GM23338 (cell line): ENCODE results near the gene TUB. TPM values are rescaled to one million over a fixed set of nuclear protein-coding genes. Genes with fewer than 3 reads are reported as not detected.

Source experiments
- ATAC-seq: fragments of 200-7000 bp; cut with Tn5 transposase; 3 replicates; pipeline ENCODE4 v1.9.1; 2020
- DNase-seq: peaks from one replicate; pipeline ENCODE4 v3.0.0-alpha.2; 2015; ENCODE audit warnings: low spot score
- H2AFZ ChIP-seq: fragments of 200-600 bp; sonication (generic); 2 replicates; pipeline ENCODE4 v1.8.0; 2016; ENCODE audit warnings: antibody characterized with exemption, mild to moderate bottlenecking, moderate library complexity
- H3F3A ChIP-seq: fragments of 200-600 bp; sonication (generic); replicated peaks from 2 replicates; pipeline ENCODE4 v1.8.0; 2017; ENCODE audit warnings: antibody characterized with exemption, mixed run types, low read depth
- H3K27ac ChIP-seq: fragments of 200-600 bp; sonication (generic); 2 replicates; pipeline ENCODE4 v1.6.1; 2016; ENCODE audit warnings: low read depth
- H3K27me3 ChIP-seq: fragments of 200-600 bp; sonication (generic); 2 replicates; pipeline ENCODE4 v1.8.0; 2016; ENCODE audit warnings: mild to moderate bottlenecking, mixed run types, moderate library complexity; ENCODE audit not compliant: insufficient read depth
- H3K36me3 ChIP-seq: fragments of 200-600 bp; sonication (generic); 2 replicates; pipeline ENCODE4 v1.8.0; 2016; ENCODE audit warnings: mild to moderate bottlenecking; ENCODE audit not compliant: insufficient read depth
- H3K4me1 ChIP-seq: fragments of 200-600 bp; sonication (generic); 2 replicates; pipeline ENCODE4 v1.8.0; 2016; ENCODE audit warnings: mild to moderate bottlenecking, moderate library complexity; ENCODE audit not compliant: insufficient read depth
- H3K4me2 ChIP-seq: fragments of 200-600 bp; sonication (generic); 2 replicates; pipeline ENCODE4 v1.7.1; 2017; ENCODE audit warnings: mixed run types
- H3K4me3 ChIP-seq: fragments of 200-600 bp; sonication (generic); 2 replicates; pipeline ENCODE4 v1.6.1; 2016; ENCODE audit warnings: mixed run types
- H3K79me2 ChIP-seq: fragments of 200-600 bp; sonication (generic); replicated peaks from 2 replicates; pipeline ENCODE4 v1.8.0; 2017; ENCODE audit warnings: mild to moderate bottlenecking; ENCODE audit not compliant: insufficient read depth
- H3K9me2 ChIP-seq: fragments of 200-600 bp; sonication (generic); 2 replicates; pipeline ENCODE4 v1.8.0; 2017; ENCODE audit not compliant: insufficient read depth
- H4K20me1 ChIP-seq: fragments of 200-600 bp; sonication (generic); replicated peaks from 2 replicates; pipeline ENCODE4 v1.8.0; 2017; ENCODE audit warnings: mild to moderate bottlenecking; ENCODE audit not compliant: insufficient read depth
- H3K27ac Mint-ChIP-seq: 2 replicates; pipeline ENCODE4 v1.8.0; 2020; ENCODE audit warnings: inconsistent platforms, mild to moderate bottlenecking, moderate library complexity, mixed read lengths
- H3K27me3 Mint-ChIP-seq: 3 replicates; pipeline ENCODE4 v1.8.0; 2022; ENCODE audit warnings: low read depth, mild to moderate bottlenecking, moderate library complexity, mixed read lengths, inconsistent platforms; ENCODE audit not compliant: insufficient read depth, poor library complexity
- H3K36me3 Mint-ChIP-seq: 3 replicates; pipeline ENCODE4 v1.8.0; 2021; ENCODE audit warnings: low read depth, mild to moderate bottlenecking, inconsistent platforms, moderate library complexity, mixed read lengths
- H3K4me1 Mint-ChIP-seq: 3 replicates; pipeline ENCODE4 v1.8.0; 2020; ENCODE audit warnings: mild to moderate bottlenecking, inconsistent platforms, mixed read lengths
- H3K4me3 Mint-ChIP-seq: 3 replicates; pipeline ENCODE4 v1.8.0; 2021; ENCODE audit warnings: moderate library complexity, mild to moderate bottlenecking, inconsistent platforms, mixed read lengths
- H3K9me3 Mint-ChIP-seq: 3 replicates; pipeline ENCODE4 v1.8.0; 2020; ENCODE audit warnings: moderate library complexity, mild to moderate bottlenecking, inconsistent platforms, mixed read lengths
- CREB1 ChIP-seq: fragments of 250-450 bp; sonication (Bioruptor Pico); IDR thresholded peaks from 2 replicates; pipeline ENCODE4 v1.5.0; 2020; ENCODE audit warnings: low read depth, mild to moderate bottlenecking, moderate library complexity
- EZH2 ChIP-seq: fragments of 200-600 bp; sonication (generic); IDR thresholded peaks from one replicate; pipeline ENCODE4 v1.8.0; 2017; ENCODE audit warnings: antibody characterized with exemption, mild to moderate bottlenecking, low read depth; ENCODE audit not compliant: unreplicated experiment
- EZH2phosphoT487 ChIP-seq: fragments of 200-600 bp; sonication (generic); IDR thresholded peaks from one replicate; pipeline ENCODE4 v1.8.1; 2018; ENCODE audit warnings: antibody characterized with exemption; ENCODE audit not compliant: unreplicated experiment
- JUNB ChIP-seq: IDR thresholded peaks from one replicate; pipeline ENCODE4 v1.6.1; 2016; ENCODE audit warnings: antibody characterized with exemption; ENCODE audit not compliant: unreplicated experiment
- NANOG ChIP-seq: IDR thresholded peaks from 2 replicates; pipeline ENCODE4 v1.6.1; 2016; ENCODE audit warnings: antibody characterized with exemption, borderline replicate concordance
- POLR2AphosphoS5 ChIP-seq: IDR thresholded peaks from 2 replicates; pipeline ENCODE4 v1.6.1; 2016; ENCODE audit warnings: antibody characterized with exemption, low read depth
- STAT1 ChIP-seq: IDR thresholded peaks from one replicate; pipeline ENCODE4 v1.6.1; 2016; ENCODE audit warnings: antibody characterized with exemption; ENCODE audit not compliant: unreplicated experiment
- ZNF331 ChIP-seq: fragments of 250-450 bp; sonication (Bioruptor Pico); IDR thresholded peaks from 2 replicates; pipeline ENCODE4 v1.5.0; 2020; ENCODE audit warnings: low read depth, mild to moderate bottlenecking, moderate library complexity
- polyA plus RNA-seq: library from polyadenylated mRNA; unstranded; fragments of >200 nt; fragmentation: Nextera tagmentation; extraction: Ambion mirVana; gene quantifications from 2 replicates; pipeline ENCODE4 v1.2.1, GENCODE V29; 2016
- total RNA-seq: library from RNA; depleted of rRNA; stranded (reverse); fragments of >200 nt; shearing (Covaris generic); gene quantifications from 2 replicates; pipeline ENCODE4 v1.2.3, GENCODE V29; 2014
- TF ChIP-seq, protein P1 (sequence below), 2 experiments: fragments of 200-600 bp in 1 of 2; sonication (generic) in 1 of 2; conservative IDR thresholded peaks; 2 replicates each; pipeline versions ENCODE4 v1.5.1 to v1.6.1; 2016 to 2017; ENCODE audit warnings: antibody characterized with exemption in 2 of 2, low read depth in 2 of 2, mild to moderate bottlenecking in 2 of 2, moderate library complexity in 1 of 2
- TF ChIP-seq, protein P2 (sequence below): IDR thresholded peaks from one replicate; pipeline ENCODE4 v1.6.1; 2018; ENCODE audit warnings: antibody characterized with exemption; ENCODE audit not compliant: unreplicated experiment
- TF ChIP-seq, protein P3 (sequence below): IDR thresholded peaks from 2 replicates; pipeline ENCODE4 v1.6.1; 2016; ENCODE audit warnings: antibody characterized with exemption

The TUB gene
- total and polyA plus RNA-seq, 2 experiments from 2014 or later = 5.5 to 30.4 TPM

DNA sequence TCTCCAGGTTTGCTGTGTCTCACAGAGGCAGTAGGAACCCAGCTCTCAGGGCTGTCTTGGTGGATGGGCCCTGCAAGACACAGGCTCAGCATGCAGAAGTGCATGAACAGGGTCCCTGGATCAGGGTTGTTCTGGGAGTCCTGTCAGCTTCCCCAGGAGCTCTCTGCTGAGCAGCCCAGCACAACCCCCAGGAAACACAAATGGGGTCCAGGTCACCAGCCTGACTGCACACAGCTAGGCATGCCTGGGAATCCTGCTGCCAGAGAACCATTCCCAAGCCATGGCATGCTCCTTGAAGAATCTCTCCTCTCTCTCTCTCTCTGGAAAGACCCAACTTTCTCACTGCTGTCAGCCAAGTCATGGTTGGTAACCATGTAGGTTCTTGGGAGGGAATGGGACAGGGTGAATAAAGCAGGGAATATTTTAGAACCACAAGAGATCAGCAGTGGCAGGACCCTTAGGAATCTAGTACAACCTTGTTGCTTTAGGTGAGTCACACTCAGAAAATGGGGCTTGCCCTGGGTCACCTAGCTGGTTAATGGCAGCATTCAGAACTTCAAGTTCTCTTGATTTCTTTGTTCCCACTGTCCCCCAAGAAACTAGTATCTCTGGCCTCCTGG, 21.4 kb downstream of the TUB start:
- TF ChIP-seq, protein P1, sequence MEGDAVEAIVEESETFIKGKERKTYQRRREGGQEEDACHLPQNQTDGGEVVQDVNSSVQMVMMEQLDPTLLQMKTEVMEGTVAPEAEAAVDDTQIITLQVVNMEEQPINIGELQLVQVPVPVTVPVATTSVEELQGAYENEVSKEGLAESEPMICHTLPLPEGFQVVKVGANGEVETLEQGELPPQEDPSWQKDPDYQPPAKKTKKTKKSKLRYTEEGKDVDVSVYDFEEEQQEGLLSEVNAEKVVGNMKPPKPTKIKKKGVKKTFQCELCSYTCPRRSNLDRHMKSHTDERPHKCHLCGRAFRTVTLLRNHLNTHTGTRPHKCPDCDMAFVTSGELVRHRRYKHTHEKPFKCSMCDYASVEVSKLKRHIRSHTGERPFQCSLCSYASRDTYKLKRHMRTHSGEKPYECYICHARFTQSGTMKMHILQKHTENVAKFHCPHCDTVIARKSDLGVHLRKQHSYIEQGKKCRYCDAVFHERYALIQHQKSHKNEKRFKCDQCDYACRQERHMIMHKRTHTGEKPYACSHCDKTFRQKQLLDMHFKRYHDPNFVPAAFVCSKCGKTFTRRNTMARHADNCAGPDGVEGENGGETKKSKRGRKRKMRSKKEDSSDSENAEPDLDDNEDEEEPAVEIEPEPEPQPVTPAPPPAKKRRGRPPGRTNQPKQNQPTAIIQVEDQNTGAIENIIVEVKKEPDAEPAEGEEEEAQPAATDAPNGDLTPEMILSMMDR (conservative IDR thresholded peaks at IDR 0.05; ENCODE audit: low read depth in 2 of 2) = no peak
- no peak for TF ChIP-seq STAT1
- no peak for TF ChIP-seq ZNF331 (CRISPR knock-in tag)
- no peak for TF ChIP-seq POLR2AphosphoS5
- Histone ChIP-seq H3K4me1 (no peaks in the 10 kb centered on the region), H3K27ac (no peak overlapping the region), H4K20me1 (peaks cover 4% of the 10 kb centered on the region; the same call in 1 of the 2 replicates), H3F3A (no peaks in the 10 kb centered on the region), H3K79me2 (no peaks in the 10 kb centered on the region), H3K4me2 (no peak overlapping the region), H2AFZ (no peak overlapping the region), H3K9me2 (no peaks in the 10 kb centered on the region), H3K4me3 (no peak overlapping the region), H3K36me3 (peaks cover 12% of the 10 kb centered on the region), H3K27me3 (no peaks in the 10 kb centered on the region)
- DNase-seq (no peak), ATAC-seq (no peak)
- H3K27me3 Mint-ChIP-seq = peaks cover 2% of the 10 kb centered on the region
- no peak overlapping the region for H3K4me3 Mint-ChIP-seq
- H3K27ac Mint-ChIP-seq = no peak overlapping the region
- no peaks in the 10 kb centered on the region for H3K4me1 Mint-ChIP-seq
- H3K9me3 Mint-ChIP-seq = no peaks in the 10 kb centered on the region
- peaks cover 31% of the 10 kb centered on the region for H3K36me3 Mint-ChIP-seq

DNA sequence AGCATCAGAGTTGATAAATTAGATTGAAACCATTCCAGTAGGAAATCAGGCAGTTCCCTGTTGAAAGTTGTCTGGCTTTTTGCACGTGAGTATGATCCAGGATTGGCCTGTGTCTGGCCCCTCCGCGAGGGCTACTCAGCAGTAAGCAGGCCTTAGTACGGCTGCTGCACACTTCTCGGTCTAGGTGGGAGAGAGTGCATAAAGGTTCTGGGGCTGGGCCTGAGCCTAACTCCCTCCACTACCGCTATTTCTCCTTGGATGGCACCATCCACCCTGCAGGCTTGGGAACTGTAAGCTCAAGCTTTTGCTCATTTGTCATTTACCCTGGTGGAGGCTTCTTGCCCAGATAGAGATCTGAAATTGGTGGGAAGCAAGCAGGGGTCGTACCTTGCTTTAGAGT, 22.0 kb downstream of the TUB start:
- no peak for DNase-seq
- Mint-ChIP-seq H3K27ac (no peak overlapping the region), H3K4me3 (no peak overlapping the region), H3K4me1 (no peaks in the 10 kb centered on the region), H3K27me3 (no peaks in the 10 kb centered on the region), H3K36me3 (peaks cover 29% of the 10 kb centered on the region), H3K9me3 (no peaks in the 10 kb centered on the region)
- Histone ChIP-seq H3K9me2 (no peaks in the 10 kb centered on the region), H3K4me1 (no peaks in the 10 kb centered on the region), H3K4me3 (no peak overlapping the region), H3K79me2 (no peaks in the 10 kb centered on the region), H3F3A (no peaks in the 10 kb centered on the region), H3K36me3 (peaks cover 12% of the 10 kb centered on the region; the same call in 1 of the 2 replicates), H4K20me1 (peaks cover 4% of the 10 kb centered on the region; the same call in 1 of the 2 replicates), H3K27me3 (no peaks in the 10 kb centered on the region), H2AFZ (no peak overlapping the region), H3K27ac (no peak overlapping the region), H3K4me2 (no peak overlapping the region)
- ATAC-seq = no peak
- TF ChIP-seq CREB1 (no peak), EZH2 (no peak), STAT1 (no peak), NANOG (no peak), EZH2phosphoT487 (no peak), POLR2AphosphoS5 (no peak), JUNB (no peak), ZNF331 (CRISPR knock-in tag) (no peak)
- TF ChIP-seq, protein P1 (conservative IDR thresholded peaks at IDR 0.05; ENCODE audit: low read depth in 2 of 2) = no peak
- TF ChIP-seq, protein P2, sequence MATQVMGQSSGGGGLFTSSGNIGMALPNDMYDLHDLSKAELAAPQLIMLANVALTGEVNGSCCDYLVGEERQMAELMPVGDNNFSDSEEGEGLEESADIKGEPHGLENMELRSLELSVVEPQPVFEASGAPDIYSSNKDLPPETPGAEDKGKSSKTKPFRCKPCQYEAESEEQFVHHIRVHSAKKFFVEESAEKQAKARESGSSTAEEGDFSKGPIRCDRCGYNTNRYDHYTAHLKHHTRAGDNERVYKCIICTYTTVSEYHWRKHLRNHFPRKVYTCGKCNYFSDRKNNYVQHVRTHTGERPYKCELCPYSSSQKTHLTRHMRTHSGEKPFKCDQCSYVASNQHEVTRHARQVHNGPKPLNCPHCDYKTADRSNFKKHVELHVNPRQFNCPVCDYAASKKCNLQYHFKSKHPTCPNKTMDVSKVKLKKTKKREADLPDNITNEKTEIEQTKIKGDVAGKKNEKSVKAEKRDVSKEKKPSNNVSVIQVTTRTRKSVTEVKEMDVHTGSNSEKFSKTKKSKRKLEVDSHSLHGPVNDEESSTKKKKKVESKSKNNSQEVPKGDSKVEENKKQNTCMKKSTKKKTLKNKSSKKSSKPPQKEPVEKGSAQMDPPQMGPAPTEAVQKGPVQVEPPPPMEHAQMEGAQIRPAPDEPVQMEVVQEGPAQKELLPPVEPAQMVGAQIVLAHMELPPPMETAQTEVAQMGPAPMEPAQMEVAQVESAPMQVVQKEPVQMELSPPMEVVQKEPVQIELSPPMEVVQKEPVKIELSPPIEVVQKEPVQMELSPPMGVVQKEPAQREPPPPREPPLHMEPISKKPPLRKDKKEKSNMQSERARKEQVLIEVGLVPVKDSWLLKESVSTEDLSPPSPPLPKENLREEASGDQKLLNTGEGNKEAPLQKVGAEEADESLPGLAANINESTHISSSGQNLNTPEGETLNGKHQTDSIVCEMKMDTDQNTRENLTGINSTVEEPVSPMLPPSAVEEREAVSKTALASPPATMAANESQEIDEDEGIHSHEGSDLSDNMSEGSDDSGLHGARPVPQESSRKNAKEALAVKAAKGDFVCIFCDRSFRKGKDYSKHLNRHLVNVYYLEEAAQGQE = no peak
- TF ChIP-seq, protein P3, sequence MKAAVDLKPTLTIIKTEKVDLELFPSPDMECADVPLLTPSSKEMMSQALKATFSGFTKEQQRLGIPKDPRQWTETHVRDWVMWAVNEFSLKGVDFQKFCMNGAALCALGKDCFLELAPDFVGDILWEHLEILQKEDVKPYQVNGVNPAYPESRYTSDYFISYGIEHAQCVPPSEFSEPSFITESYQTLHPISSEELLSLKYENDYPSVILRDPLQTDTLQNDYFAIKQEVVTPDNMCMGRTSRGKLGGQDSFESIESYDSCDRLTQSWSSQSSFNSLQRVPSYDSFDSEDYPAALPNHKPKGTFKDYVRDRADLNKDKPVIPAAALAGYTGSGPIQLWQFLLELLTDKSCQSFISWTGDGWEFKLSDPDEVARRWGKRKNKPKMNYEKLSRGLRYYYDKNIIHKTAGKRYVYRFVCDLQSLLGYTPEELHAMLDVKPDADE = no peak
